Ammon's horn (tissue), 1 donor: Measurements from ENCODE around the gene PRR15L.

Source experiments
- DNase-seq: peaks from one replicate; pipeline ENCODE4 v3.0.0-alpha.2; 2016; ENCODE audit warnings: low spot score

Gene PRR15L

GRCh38 chr17:47959825-47960655, 2.4 kb upstream of the PRR15L start:
- DNase-seq: no peak

GRCh38 chr17:47956791-47957590, 692 bp downstream of the PRR15L start:
- no peak for DNase-seq

- DNase-seq: no peak
Measured at GRCh38 chr17:47955497-47956461, 1.9 kb downstream of the PRR15L start.

GRCh38 chr17:47953909-47954308, 3.8 kb downstream of the PRR15L start:
- no peak for DNase-seq

GRCh38 chr17:47952171-47953021, 5.3 kb downstream of the PRR15L start:
- DNase-seq: no peak

- no peak for DNase-seq
Measured at GRCh38 chr17:47950448-47950847, 7.2 kb downstream of the PRR15L start.

- DNase-seq: no peak
Measured at GRCh38 chr17:47949946-47950345, 7.7 kb downstream of the PRR15L start.

- DNase-seq: peak; percentile 89
Measured at GRCh38 chr17:47949197-47949759, 8.4 kb downstream of the PRR15L start.

- DNase-seq: no peak
Measured at GRCh38 chr17:47948706-47949196, 8.9 kb downstream of the PRR15L start.

GRCh38 chr17:47946929-47947397, 10.7 kb downstream of the PRR15L start:
- peak; percentile 62 for DNase-seq

GRCh38 chr17:47946516-47946915, 11.2 kb downstream of the PRR15L start:
- no peak for DNase-seq

GRCh38 chr17:47945529-47946508, 11.9 kb downstream of the PRR15L start:
- DNase-seq: no peak

- peak; percentile 70 for DNase-seq
Measured at GRCh38 chr17:47945080-47945479, 12.6 kb downstream of the PRR15L start.

GRCh38 chr17:47942568-47942967, 15.1 kb downstream of the PRR15L start:
- no peak for DNase-seq

GRCh38 chr17:47942096-47942510, 15.6 kb downstream of the PRR15L start:
- DNase-seq: no peak

GRCh38 chr17:47941246-47942095, 16.2 kb downstream of the PRR15L start, which contains the start of gene PNPO:
Gene PNPO (plus strand): TSS chr17:47941571. CDS start chr17:47941676, 105 bp downstream.
- peak; percentile 99 for DNase-seq

- no peak for DNase-seq
Measured at GRCh38 chr17:47937941-47938340, 19.7 kb downstream of the PRR15L start.

GRCh38 chr17:47935961-47936360, 21.7 kb downstream of the PRR15L start:
- no peak for DNase-seq
